Urinary bladder (tissue), 4 donors: ENCODE results near the gene ULK4. TPM values are rescaled to one million over a fixed set of nuclear protein-coding genes. Genes with fewer than 3 reads are reported as not detected.

ENCODE experiments used
- DNase-seq: peaks from one replicate; pipeline ENCODE4 v3.0.0-alpha.2; 2015; ENCODE audit errors: extremely low spot score
- H3K27ac ChIP-seq: one replicate; pipeline ENCODE4 v1.5.1; 2013; ENCODE audit warnings: low read depth, mild to moderate bottlenecking, moderate library complexity
- H3K36me3 ChIP-seq: one replicate; pipeline ENCODE4 v1.6.1; 2013; ENCODE audit warnings: mild to moderate bottlenecking, moderate library complexity; ENCODE audit not compliant: insufficient read depth
- H3K4me1 ChIP-seq: one replicate; pipeline ENCODE4 v1.6.1; 2013; ENCODE audit warnings: mild to moderate bottlenecking, moderate library complexity; ENCODE audit not compliant: insufficient read depth
- H3K4me3 ChIP-seq: one replicate; pipeline ENCODE4 v1.5.1; 2013; ENCODE audit warnings: low read depth, low read length
- WGBS: extraction: QIAGEN DNeasy Blood & Tissue Kit; methylation state at CpG from one replicate; pipeline ENCODE4 v1.1.7; 2013; 5-methylcytosine and 5-hydroxymethylcytosine counted together
- polyA plus RNA-seq: library from polyadenylated mRNA; stranded (reverse); fragments of 200-250 nt; gene quantifications from one replicate; pipeline ENCODE4 v1.2.3, GENCODE V29; 2013
- total RNA-seq: library from RNA; depleted of rRNA; stranded (reverse); fragments of >200 nt; gene quantifications from one replicate; pipeline ENCODE4 v1.2.3, GENCODE V29; 2014
- donor health status: healthy with polysubstance abuse.
- donor health status: healthy.

The ULK4 gene
- total and polyA plus RNA-seq, 2 donors = 2.3 to 22.4 TPM

DNA sequence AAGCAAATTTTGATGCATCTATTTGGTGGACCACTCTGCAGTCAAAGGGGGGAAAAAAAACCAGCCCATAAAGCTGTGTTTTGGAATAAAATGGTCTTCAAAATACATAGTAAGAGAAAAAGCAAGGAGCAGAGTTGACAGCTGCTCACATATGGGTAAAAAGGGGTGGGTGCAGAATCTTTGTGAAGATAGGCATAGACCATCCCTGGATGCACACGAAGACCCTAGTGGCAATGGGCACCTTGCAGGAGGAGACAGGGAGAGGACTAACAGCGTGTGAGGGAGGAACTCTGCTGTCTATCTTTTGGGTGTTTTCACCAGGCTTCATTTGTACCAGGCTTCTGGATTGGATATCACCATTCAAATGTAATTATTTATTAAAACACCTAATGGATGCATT lies 718.7 kb downstream of the ULK4 start:
- no peak overlapping the region for H3K4me3 ChIP-seq
- H3K4me1 ChIP-seq = no peaks in the 10 kb centered on the region
- no peak for DNase-seq
- peaks cover under 1% of the 10 kb centered on the region for H3K36me3 ChIP-seq
- H3K27ac ChIP-seq = no peak overlapping the region
- WGBS = 71% methylated on average over 2 of the region's 2 CpGs

DNA sequence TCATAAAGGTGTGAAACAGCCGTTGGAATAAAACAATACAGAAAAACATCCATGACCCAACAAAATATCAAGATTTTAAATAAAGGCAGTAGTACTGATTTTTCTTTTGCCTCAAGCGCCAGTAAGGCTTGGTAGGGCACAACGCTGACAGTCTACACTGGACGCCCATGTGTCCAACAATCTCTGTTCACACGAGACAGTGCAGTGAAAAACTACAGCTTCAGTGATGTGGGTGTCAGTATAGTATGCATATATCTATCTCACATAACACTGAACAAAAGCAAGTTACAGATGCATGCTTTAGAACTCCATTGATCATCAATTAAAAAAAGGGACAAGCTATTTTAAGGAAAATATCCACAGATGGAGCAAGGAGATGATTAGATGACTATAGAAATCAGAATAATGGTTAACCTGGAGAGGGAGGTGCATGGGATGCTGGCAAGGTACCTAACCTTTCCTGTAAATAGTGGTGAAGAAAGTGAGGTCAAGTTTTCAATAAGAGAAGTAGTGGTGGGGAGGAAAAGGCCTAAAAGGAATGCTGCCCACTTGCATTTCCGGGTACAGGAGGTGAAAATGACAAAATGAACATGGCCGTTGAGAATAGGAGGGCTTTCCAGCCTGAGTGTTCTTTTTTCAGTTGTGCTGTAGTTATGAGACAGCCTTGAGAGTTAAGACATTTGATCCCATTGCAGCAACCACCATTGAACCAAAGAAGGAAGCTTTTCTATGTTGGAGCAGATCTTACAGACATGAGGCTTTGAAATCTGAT lies 719.9 kb downstream of the ULK4 start:
- H3K4me1 ChIP-seq = no peaks in the 10 kb centered on the region
- 83% methylated on average over 7 of the region's 7 CpGs for WGBS
- no peak overlapping the region for H3K27ac ChIP-seq
- H3K36me3 ChIP-seq = peaks cover 3% of the 10 kb centered on the region
- DNase-seq = no peak
- H3K4me3 ChIP-seq = no peak overlapping the region

DNA sequence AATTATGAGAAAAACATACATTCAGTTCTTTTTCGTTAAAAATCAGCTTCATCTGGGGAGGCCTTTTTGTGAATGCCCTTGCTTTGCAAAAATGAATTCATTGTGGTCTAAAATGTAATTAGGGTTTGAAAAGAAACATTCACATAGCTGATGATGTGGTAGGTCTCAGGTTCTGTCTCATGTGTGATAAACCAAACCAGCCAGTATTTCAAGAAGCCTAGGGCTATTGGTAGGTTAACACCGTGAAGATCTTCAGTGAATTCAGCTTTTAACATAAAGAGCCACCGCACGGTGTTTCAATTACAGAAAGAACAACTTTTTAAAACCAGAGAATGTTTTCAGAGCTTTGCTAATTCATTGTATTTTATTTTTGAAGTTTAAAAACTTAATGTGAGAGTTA lies 720.7 kb downstream of the ULK4 start:
- WGBS = 90% methylated on average over 4 of the region's 4 CpGs
- H3K27ac ChIP-seq = no peak overlapping the region
- H3K4me1 ChIP-seq = no peaks in the 10 kb centered on the region
- DNase-seq = no peak
- peaks cover 7% of the 10 kb centered on the region for H3K36me3 ChIP-seq
- H3K4me3 ChIP-seq = no peak overlapping the region

DNA sequence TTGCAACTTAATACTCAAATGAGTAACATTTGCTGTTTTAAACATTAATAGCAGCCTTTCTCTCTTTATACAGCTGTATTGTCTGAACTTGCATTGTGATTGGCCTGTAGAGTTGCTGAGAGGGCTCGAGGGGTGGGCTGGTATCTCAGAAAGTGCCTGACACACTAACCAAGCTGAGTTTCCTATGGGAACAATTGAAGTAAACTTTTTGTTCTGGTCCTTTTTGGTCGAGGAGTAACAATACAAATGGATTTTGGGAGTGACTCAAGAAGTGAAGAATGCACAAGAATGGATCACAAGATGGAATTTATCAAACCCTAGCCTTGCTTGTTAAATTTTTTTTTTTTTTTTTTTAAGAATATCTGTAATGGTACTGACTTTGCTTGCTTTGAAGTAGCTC lies 722.3 kb downstream of the ULK4 start:
- WGBS = 43% methylated on average over 2 of the region's 2 CpGs

DNA sequence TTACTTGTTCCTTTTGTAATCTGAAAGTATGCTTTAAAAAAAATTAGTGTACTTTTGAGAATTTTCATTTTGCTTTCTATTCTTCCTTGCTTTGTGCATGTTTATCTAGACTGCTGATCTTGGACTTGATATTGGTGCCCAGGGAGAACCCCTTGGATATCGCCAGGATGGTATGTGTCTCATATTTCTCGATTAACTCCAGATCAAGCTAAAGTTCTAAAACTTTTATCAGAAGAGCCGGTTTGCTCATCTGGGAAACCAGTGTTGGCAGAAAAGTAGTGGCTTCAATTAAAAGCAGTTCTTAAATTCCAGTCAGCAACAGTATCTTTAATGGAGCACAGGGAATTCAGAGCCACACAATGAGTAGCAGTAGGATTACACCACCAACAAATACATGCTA lies 724.0 kb downstream of the ULK4 start:
- Histone ChIP-seq H3K4me1 (no peaks in the 10 kb centered on the region), H3K4me3 (no peak overlapping the region), H3K36me3 (peaks cover 13% of the 10 kb centered on the region), H3K27ac (no peak overlapping the region)
- DNase-seq = no peak
- WGBS = 72% methylated on average over 3 of the region's 3 CpGs

More for the DNA sequence above, 722.3 kb downstream of the ULK4 start:
- Histone ChIP-seq H3K4me3 (no peak overlapping the region), H3K4me1 (no peaks in the 10 kb centered on the region), H3K27ac (no peak overlapping the region), H3K36me3 (peaks cover 8% of the 10 kb centered on the region)
- no peak for DNase-seq

DNA sequence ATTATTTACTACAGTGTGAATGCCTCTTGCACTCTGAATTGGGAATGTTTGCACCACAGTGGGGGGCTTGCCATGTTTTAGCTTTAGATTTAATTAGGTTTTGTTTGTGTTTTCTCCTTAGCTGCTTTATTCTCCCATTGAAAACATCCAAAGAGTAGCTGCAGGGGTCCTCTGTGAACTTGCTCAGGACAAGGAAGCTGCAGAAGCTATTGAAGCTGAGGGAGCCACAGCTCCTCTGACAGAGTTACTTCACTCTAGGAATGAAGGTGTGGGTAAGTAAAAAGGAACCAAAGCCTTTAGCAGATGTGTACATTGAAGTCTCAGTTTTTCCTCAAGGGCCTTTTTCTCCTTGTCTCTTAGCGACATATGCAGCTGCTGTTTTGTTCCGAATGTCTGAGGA lies 725.7 kb downstream of the ULK4 start:
- peaks cover 13% of the 10 kb centered on the region for H3K36me3 ChIP-seq
- H3K4me1 ChIP-seq = no peaks in the 10 kb centered on the region
- DNase-seq = no peak
- no peak overlapping the region for H3K27ac ChIP-seq
- 86% methylated on average over 2 of the region's 2 CpGs for WGBS
- no peak overlapping the region for H3K4me3 ChIP-seq

DNA sequence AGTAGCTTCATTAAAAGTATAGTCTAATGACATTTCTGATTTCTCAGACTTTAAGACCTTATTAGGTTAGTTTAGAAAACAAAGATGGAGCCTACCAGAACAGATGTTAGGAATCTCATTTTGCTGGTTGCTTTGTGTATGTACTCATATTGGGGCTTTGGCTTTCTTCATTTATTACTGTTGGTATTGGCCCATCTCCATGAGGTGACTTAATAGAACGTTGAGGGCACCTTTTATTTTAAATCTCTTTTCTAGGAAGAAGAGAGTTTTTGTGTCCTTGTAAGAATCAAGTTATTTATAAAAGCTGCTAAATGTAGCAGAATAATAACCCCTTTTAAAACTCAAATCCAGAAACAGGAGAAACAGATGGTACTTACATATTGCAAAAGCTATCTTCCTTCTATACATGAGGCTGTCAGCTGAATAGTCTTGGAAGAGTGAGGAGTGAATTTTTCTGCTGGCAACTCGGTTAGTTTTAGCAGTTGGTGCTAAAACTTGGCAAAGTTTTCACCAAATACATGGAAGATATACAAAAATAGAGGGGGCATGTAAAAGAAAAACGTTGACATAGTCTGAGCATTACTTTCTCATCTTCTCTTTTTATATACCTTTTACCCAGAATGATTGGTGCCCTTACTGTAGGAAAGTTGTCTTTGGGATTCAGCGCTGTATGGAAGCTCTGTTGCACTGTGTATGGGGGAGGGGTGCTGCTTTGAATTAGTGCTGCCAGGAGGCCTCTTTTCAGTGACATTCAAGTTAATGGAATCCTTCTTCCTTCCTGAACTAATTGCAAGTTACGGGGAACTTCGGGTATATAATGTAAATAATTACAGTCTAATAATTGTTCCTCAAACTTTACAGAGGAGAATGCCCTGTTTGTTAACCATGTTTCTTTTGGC lies 726.8 kb downstream of the ULK4 start:
- H3K4me1 ChIP-seq = no peaks in the 10 kb centered on the region
- no peak for DNase-seq
- WGBS = 54% methylated on average over 6 of the region's 6 CpGs
- peaks cover 13% of the 10 kb centered on the region for H3K36me3 ChIP-seq
- H3K27ac ChIP-seq = no peak overlapping the region
- no peak overlapping the region for H3K4me3 ChIP-seq

DNA sequence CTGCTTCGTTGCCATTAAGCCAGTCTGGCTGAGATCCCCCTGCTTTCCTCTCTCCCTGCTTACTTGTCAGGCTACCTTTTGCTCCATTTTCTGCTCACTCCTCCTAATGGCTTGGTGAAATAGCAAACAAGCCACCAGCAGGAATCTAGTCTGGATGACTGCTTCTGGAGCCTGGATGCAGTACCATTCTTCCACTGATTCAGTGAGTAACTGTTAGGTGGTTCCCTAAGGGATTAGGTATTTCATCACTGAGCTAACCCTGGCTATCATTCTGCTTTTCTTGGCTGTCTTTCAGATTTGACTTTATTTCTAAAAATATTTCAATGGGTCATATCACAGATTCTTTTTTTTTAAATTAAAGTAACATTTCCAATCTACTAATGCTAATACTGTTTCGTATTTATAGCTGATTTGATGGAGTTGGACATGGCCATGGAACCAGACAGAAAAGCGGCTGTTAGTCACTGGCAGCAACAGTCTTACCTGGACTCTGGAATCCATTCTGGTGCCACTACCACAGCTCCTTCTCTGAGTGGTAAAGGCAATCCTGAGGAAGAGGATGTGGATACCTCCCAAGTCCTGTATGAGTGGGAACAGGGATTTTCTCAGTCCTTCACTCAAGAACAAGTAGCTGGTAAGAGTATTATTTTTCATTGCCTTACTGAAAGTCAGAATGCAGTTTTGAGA lies 737.6 kb downstream of the ULK4 start:
- Histone ChIP-seq H3K4me3 (no peak overlapping the region), H3K36me3 (peaks cover 4% of the 10 kb centered on the region), H3K27ac (no peak overlapping the region), H3K4me1 (peaks cover 3% of the 10 kb centered on the region)
- 67% methylated on average over 3 of the region's 3 CpGs for WGBS
- DNase-seq = no peak

DNA sequence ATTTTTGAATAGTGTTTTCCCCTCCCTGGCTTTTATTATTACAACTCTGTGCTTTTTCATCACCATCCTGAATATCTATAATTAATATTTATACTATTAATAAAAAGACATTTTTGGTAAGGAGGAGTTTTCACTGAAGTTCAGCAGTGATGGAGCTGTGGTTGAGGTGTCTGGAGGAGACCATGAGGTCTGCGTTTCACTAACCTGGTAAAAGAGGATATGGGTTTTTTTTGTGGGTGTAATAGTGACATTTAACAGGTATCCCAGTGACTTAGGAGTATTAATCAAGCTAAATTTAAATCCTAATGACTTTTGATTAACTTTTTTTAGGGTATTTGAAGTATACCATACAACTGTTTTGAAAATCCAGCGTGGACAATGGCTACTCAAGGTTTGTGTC lies 738.2 kb downstream of the ULK4 start:
- Histone ChIP-seq H3K36me3 (peaks cover 4% of the 10 kb centered on the region), H3K4me1 (peaks cover 3% of the 10 kb centered on the region), H3K27ac (no peak overlapping the region), H3K4me3 (no peak overlapping the region)
- no peak for DNase-seq
- WGBS = 85% methylated on average over 2 of the region's 2 CpGs

DNA sequence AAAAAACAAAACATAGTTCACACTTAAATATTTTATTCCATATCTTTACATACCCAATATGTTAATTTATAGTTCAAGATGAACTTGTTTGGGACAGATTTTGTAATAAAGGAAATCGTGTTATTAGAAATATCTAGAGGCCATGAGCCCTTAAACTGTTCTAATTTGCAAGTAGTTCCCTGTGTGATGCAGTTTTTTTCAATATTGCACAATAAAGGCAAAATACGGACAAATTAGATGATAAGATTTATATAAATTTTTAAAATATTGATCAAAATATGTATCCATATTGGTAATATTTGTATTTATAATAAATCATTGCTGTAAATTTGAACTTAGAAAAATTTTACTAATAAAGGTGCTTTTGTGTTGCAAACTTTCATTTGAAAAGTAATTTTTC lies 738.8 kb downstream of the ULK4 start:
- no peak for DNase-seq
- peaks cover 4% of the 10 kb centered on the region for H3K36me3 ChIP-seq
- H3K27ac ChIP-seq = no peak overlapping the region
- H3K4me1 ChIP-seq = peaks cover 3% of the 10 kb centered on the region
- WGBS = 69% methylated on average over 2 of the region's 2 CpGs
- H3K4me3 ChIP-seq = no peak overlapping the region

DNA sequence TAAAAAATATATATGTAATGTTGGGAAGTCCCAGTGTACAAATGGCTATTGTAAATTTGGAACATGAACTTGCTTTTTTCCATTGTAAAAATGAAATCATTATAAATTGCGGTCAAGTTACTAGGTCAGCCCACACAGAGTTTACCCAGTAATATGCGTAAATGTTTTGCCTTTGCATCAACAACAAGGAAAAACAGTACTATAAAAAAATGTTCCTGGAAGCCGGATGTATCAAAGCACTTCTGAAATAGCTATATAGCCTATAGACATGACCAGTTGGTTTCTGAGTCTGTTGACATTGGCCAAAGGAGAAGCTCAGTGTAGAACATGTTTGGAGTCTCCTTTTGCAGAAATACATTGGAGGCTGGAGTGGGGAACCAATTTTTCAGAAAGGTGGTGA lies 739.4 kb downstream of the ULK4 start:
- 58% methylated on average over 3 of the region's 3 CpGs for WGBS
- Histone ChIP-seq H3K36me3 (peaks cover 4% of the 10 kb centered on the region), H3K4me3 (no peak overlapping the region), H3K4me1 (peaks cover 3% of the 10 kb centered on the region), H3K27ac (no peak overlapping the region)
- no peak for DNase-seq

DNA sequence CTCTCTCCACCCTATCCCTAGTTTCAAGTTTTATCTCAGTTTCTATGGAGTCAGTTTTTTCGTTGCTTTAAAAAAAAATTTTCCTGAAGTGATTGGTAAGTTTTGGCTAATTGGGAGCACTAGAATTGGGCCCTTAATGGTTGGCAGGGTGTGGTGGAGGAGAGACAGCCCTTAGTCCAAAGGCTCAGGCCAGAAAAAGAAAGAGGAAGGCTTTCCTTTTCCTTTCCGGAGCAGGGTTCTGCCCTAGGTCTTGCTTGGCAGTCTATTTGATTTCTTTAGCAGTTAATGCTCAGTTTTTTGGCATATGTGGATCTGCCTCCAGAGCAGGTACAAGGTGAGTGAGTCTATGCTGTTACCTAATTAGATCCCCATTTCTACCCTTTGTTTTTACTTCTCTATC lies 739.9 kb downstream of the ULK4 start:
- 60% methylated on average over 2 of the region's 2 CpGs for whole genome bisulfite sequencing
- H3K27ac ChIP-seq = no peak overlapping the region
- H3K4me1 ChIP-seq = peaks cover 3% of the 10 kb centered on the region

DNA sequence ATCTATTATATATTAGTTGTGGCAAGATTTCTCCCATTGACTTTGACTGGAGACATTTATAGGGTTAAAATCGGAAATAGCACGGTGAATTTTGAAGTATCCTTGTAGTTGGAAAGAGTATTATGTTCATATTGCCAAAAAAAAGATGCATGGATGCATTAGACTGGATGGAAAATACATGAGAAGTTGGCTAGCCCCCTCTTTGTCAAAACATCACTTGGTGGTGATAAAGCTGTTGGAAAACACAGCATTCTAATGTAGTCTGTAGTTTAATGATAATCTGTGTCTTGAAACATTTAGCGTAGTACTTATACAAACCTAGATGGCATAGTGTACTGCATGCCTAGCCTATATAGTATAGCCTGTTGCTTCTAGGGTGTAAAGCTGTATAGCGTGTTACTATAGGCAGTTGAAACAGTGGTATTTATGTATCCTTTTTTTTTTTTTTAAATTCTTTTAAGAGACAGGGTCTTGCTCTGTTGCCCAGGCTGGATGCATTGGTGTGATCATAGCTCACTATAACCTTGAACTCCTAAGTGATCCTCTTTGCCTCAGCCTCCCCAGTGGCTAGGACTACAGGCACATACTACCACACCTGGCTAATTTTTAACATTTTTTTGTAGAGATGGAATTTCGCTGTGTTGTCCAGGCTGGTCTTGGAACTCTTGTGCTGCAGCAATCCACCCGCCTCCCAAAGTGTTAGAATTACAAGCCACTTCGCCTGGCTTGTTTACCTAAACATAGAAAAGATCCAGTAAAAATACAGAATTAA lies 740.8 kb downstream of the ULK4 start:
- Histone ChIP-seq H3K27ac (no peak overlapping the region), H3K36me3 (peaks cover under 1% of the 10 kb centered on the region), H3K4me1 (peaks cover 3% of the 10 kb centered on the region), H3K4me3 (no peak overlapping the region)
- no peak for DNase-seq
- 70% methylated on average over 7 of the region's 7 CpGs for WGBS

More for the DNA sequence above, 739.9 kb downstream of the ULK4 start:
- no peak overlapping the region for H3K4me3 ChIP-seq
- no peak for DNase-seq
- peaks cover 2% of the 10 kb centered on the region for H3K36me3 ChIP-seq
